SK-N-SH (cell line): ENCODE measurements around the gene KCNE2. TPM values are rescaled to one million over a fixed set of nuclear protein-coding genes. Genes with fewer than 3 reads are reported as not detected.

Experiments
- CTCF ChIA-PET: fragments of 300-600, 350-600 bp; formaldehyde crosslinking; extraction: SDS; loops from one replicate; lab custom pipeline; 2021; lab: Yijun Ruan, JAX
- POLR2A ChIA-PET: fragments of 350-600 bp; sonication (Branson Sonifier 250); formaldehyde crosslinking; extraction: SDS; loops from one replicate; lab custom pipeline; 2020; ENCODE audit warnings: antibody characterized with exemption, inconsistent platforms; lab: Yijun Ruan, JAX
- DNase-seq: peaks from one replicate; pipeline ENCODE4 v3.0.0; 2012
- H2AFZ ChIP-seq: fragments of 200-600 bp; sonication (generic); 2 replicates; pipeline ENCODE4 v1.8.1; 2016; ENCODE audit warnings: antibody characterized with exemption, mild to moderate bottlenecking, low read depth
- H3F3A ChIP-seq: fragments of 200-600 bp; sonication (generic); replicated peaks from 2 replicates; pipeline ENCODE3; 2016; ENCODE audit warnings: antibody characterized with exemption, mild to moderate bottlenecking; ENCODE audit not compliant: insufficient read depth
- H3K27ac ChIP-seq, 2 experiments: fragments of 200-500 bp in 1 of 2; fragments of 200-600 bp in 1 of 2; sonication (Bioruptor generic) in 1 of 2; sonication (generic), shearing (Covaris generic) in 1 of 2; 2 replicates each; pipeline versions ENCODE4 v1.5.1 to v1.6.1; 2014 to 2016; ENCODE audit warnings: low read depth in 2 of 2, inconsistent platforms in 1 of 2, low read length in 1 of 2, mild to moderate bottlenecking in 1 of 2, mixed read lengths in 1 of 2
- H3K27me3 ChIP-seq: fragments of 200-600 bp; sonication (generic), shearing (Covaris generic); 2 replicates; pipeline ENCODE4 v1.6.1; 2016; ENCODE audit warnings: mixed run types; ENCODE audit not compliant: insufficient read depth
- H3K36me3 ChIP-seq, 2 experiments: fragments of 200-500 bp in 1 of 2; fragments of 200-600 bp in 1 of 2; sonication (Bioruptor generic) in 1 of 2; sonication (generic) in 1 of 2; replicated peaks in 1 of 2; 2 replicates each; pipeline versions ENCODE3 to v1.5.1; 2014 to 2016; ENCODE audit warnings: low read length in 1 of 2, mild to moderate bottlenecking in 1 of 2; ENCODE audit not compliant: insufficient read depth in 2 of 2, control insufficient read depth in 1 of 2
- H3K4me1 ChIP-seq, 2 experiments: fragments of 200-500 bp in 1 of 2; fragments of 200-600 bp in 1 of 2; sonication (Bioruptor generic) in 1 of 2; sonication (generic), shearing (Covaris generic) in 1 of 2; 2 replicates each; pipeline versions ENCODE4 v1.5.1 to v1.6.1; 2014 to 2016; ENCODE audit warnings: low read depth in 1 of 2, low read length in 1 of 2, mixed run types in 1 of 2; ENCODE audit not compliant: insufficient read depth in 2 of 2, control insufficient read depth in 1 of 2
- H3K4me2 ChIP-seq: fragments of 200-600 bp; sonication (generic), shearing (Covaris generic); 2 replicates; pipeline ENCODE4 v1.6.1; 2017; ENCODE audit warnings: mixed run types
- H3K4me3 ChIP-seq, 2 experiments: fragments of 200-500 bp in 1 of 2; fragments of 200-600 bp in 1 of 2; sonication (Bioruptor generic) in 1 of 2; sonication (generic), shearing (Covaris generic) in 1 of 2; 2 replicates each; pipeline versions ENCODE4 v1.5.1 to v1.8.1; 2014 to 2016; ENCODE audit warnings: low read depth in 2 of 2, inconsistent platforms in 1 of 2, low read length in 1 of 2, mild to moderate bottlenecking in 1 of 2, mixed read lengths in 1 of 2, moderate library complexity in 1 of 2
- H3K79me2 ChIP-seq: fragments of 200-600 bp; sonication (generic); 2 replicates; pipeline ENCODE4 v1.8.1; 2017; ENCODE audit warnings: mild to moderate bottlenecking; ENCODE audit not compliant: insufficient read depth
- H3K9ac ChIP-seq: fragments of 200-600 bp; sonication (generic); 2 replicates; pipeline ENCODE4 v1.6.1; 2017; ENCODE audit warnings: mixed run types
- H3K9me2 ChIP-seq: fragments of 200-600 bp; sonication (generic); 2 replicates; pipeline ENCODE4 v1.6.1; 2017; ENCODE audit warnings: mixed run types
- H3K9me3 ChIP-seq: fragments of 200-600 bp; sonication (generic); 2 replicates; pipeline ENCODE4 v1.6.1; 2017; ENCODE audit warnings: mixed run types, mild to moderate bottlenecking, moderate library complexity
- H4K20me1 ChIP-seq: fragments of 200-600 bp; sonication (generic); 2 replicates; pipeline ENCODE4 v1.6.1; 2017; ENCODE audit warnings: mild to moderate bottlenecking, mixed run types; ENCODE audit not compliant: insufficient read depth
- CHD2 ChIP-seq: fragments of 150-350 bp; IDR thresholded peaks from 2 replicates; pipeline ENCODE4 v1.6.1; 2018; ENCODE audit warnings: low read length; ENCODE audit not compliant: partially characterized antibody
- ELF1 ChIP-seq: IDR thresholded peaks from 2 replicates; pipeline ENCODE4 v1.4.0; 2012
- EZH2phosphoT487 ChIP-seq: fragments of 200-600 bp; sonication (generic); IDR thresholded peaks from 2 replicates; pipeline ENCODE4 v1.6.1; 2017; ENCODE audit warnings: low read depth, mixed run types, mild to moderate bottlenecking, antibody characterized with exemption, moderate library complexity, borderline replicate concordance
- FOSL2 ChIP-seq: IDR thresholded peaks from 2 replicates; pipeline ENCODE4 v1.4.0; 2012; ENCODE audit warnings: low read depth, mild to moderate bottlenecking, moderate library complexity, borderline replicate concordance
- FOXJ3 ChIP-seq: sonication (generic); formaldehyde crosslinking; IDR thresholded peaks from 2 replicates; pipeline ENCODE4 v1.5.1; 2020; ENCODE audit warnings: mild to moderate bottlenecking, missing genetic modification reagents
- FOXM1 ChIP-seq: IDR thresholded peaks from 2 replicates; pipeline ENCODE4 v1.4.0; 2012; ENCODE audit warnings: low read depth, mild to moderate bottlenecking
- GABPA ChIP-seq: IDR thresholded peaks from 2 replicates; pipeline ENCODE4 v1.4.0; 2012; ENCODE audit warnings: low read depth, mild to moderate bottlenecking
- IRF3 ChIP-seq: fragments of 150-350 bp; IDR thresholded peaks from 2 replicates; pipeline ENCODE4 v1.6.1; 2016; ENCODE audit warnings: mild to moderate bottlenecking, low read depth, low read length
- JUND ChIP-seq: IDR thresholded peaks from 2 replicates; pipeline ENCODE4 v1.4.0; 2012
- MEF2A ChIP-seq: IDR thresholded peaks from 2 replicates; pipeline ENCODE4 v1.4.0; 2012; ENCODE audit warnings: low read depth, borderline replicate concordance
- MXI1 ChIP-seq: IDR thresholded peaks from 2 replicates; pipeline ENCODE4 v1.6.1; 2012; ENCODE audit warnings: mild to moderate bottlenecking, low read depth, low read length, improper control_type of control experiment
- NRF1 ChIP-seq: IDR thresholded peaks from 2 replicates; pipeline ENCODE4 v1.6.1; 2012; ENCODE audit warnings: low read depth, mild to moderate bottlenecking, low read length
- PBX3 ChIP-seq: IDR thresholded peaks from 2 replicates; pipeline ENCODE4; 2012
- POLR2AphosphoS5 ChIP-seq: IDR thresholded peaks from 2 replicates; pipeline ENCODE4 v1.6.1; 2012; ENCODE audit warnings: low read depth, low read length
- RAD21 ChIP-seq: IDR thresholded peaks from 2 replicates; pipeline ENCODE4 v1.6.1; 2012; ENCODE audit warnings: mild to moderate bottlenecking, low read length
- RFX5 ChIP-seq: IDR thresholded peaks from 2 replicates; pipeline ENCODE4 v1.6.1; 2012; ENCODE audit warnings: mild to moderate bottlenecking, improper control_type of control experiment, low read length
- RXRA ChIP-seq: IDR thresholded peaks from 2 replicates; pipeline ENCODE4 v1.4.0; 2012; ENCODE audit warnings: low read depth, mild to moderate bottlenecking, borderline replicate concordance
- SMC3 ChIP-seq: IDR thresholded peaks from 2 replicates; pipeline ENCODE4 v1.6.1; 2012; ENCODE audit warnings: low read depth, low read length, improper control_type of control experiment
- TAF1 ChIP-seq: IDR thresholded peaks from 2 replicates; pipeline ENCODE4 v1.6.1; 2012; ENCODE audit warnings: low read depth, mild to moderate bottlenecking, low read length, moderate library complexity, borderline replicate concordance
- TCF12 ChIP-seq: IDR thresholded peaks from 2 replicates; pipeline ENCODE4 v1.4.0; 2012
- TEAD4 ChIP-seq: IDR thresholded peaks from 2 replicates; pipeline ENCODE4 v1.4.0; 2012; ENCODE audit warnings: mild to moderate bottlenecking, borderline replicate concordance; ENCODE audit not compliant: insufficient read depth
- USF1 ChIP-seq: IDR thresholded peaks from 2 replicates; pipeline ENCODE4 v1.4.0; 2012; ENCODE audit warnings: low read depth, borderline replicate concordance
- YY1 ChIP-seq: IDR thresholded peaks from 2 replicates; pipeline ENCODE4 v1.4.0; 2012; ENCODE audit warnings: low read depth, mild to moderate bottlenecking
- WGBS: methylation state at CpG from one replicate; pipeline ENCODE4 v1.1.6; 2017; ENCODE audit warnings: low lambda C conversion rate; 5-methylcytosine and 5-hydroxymethylcytosine counted together
- polyA plus RNA-seq, 3 experiments: library from polyadenylated mRNA; depleted of rRNA; stranded (reverse); fragments of >200 nt; gene quantifications; 2 replicates each; pipeline ENCODE4 v1.2.3, GENCODE V29; 2012
- TF ChIP-seq, protein P1 (sequence below): fragments of 200-600 bp; sonication (generic); IDR thresholded peaks from 2 replicates; pipeline ENCODE4 v1.6.1; 2017; ENCODE audit warnings: antibody characterized with exemption, mild to moderate bottlenecking, moderate library complexity
- TF ChIP-seq, protein P2 (sequence below): IDR thresholded peaks from 2 replicates; pipeline ENCODE4 v1.4.0; 2012; ENCODE audit warnings: low read depth, borderline replicate concordance

Gene KCNE2
- polyA plus RNA-seq, 1 of the 3 experiments (the other 2 are of a cell fraction), result 0.05 TPM

DNA sequence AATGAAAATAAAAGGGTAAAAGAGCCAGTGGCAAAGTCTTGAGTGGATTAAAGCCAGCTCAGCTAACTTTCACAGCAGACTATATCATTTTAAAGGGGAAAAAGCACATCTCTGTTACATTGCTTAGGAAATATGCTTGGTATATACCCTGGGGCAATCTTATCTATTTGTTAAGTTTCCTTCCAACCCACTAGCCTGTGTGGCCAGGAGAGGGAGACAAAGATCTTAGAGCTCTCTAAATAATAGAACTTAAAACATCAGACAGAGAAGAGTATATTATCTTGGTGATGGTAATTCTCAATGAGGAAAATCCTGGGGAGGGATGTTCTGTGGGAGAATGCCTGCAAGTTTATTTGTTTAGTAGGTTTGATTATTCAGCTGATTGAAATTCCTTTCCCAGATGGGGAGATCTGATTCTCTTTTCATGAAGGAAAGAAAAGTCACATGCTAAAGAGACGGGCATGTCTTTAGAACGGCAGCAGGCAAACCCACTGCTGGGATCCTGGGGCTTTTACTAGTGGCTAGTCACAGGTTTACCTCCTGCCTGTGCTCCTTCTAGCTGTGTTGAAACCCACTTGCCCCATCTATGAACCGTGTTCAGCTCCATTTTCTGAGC lies 3.6 kb downstream of the KCNE2 start (continued):
- no peak for TF ChIP-seq FOSL2
- no peak for TF ChIP-seq GABPA
- TF ChIP-seq USF1, result no peak
- TF ChIP-seq EZH2phosphoT487, result no peak
- TF ChIP-seq RAD21, result peak; percentile 55
- TF ChIP-seq IRF3, result no peak
- no peak for TF ChIP-seq MEF2A
- no peak for TF ChIP-seq RXRA
- no peak for TF ChIP-seq ELF1
- TF ChIP-seq YY1, result no peak
- TF ChIP-seq TAF1, result no peak
- TF ChIP-seq MXI1, result no peak
- TF ChIP-seq TCF12, result no peak
- TF ChIP-seq PBX3, result no peak

- CTCF ChIA-PET, result no interaction called here
- H3K27me3 ChIP-seq, result no peaks in the 10 kb centered on the region; the same call in 1 of the 2 replicates
- H3K27ac ChIP-seq, result no peak overlapping the region
- no peaks in the 10 kb centered on the region for H4K20me1 ChIP-seq
- no peak overlapping the region for H2AFZ ChIP-seq
- 13% methylated on average over 1 of the region's 1 CpG for WGBS
- H3K9me2 ChIP-seq, result no peaks in the 10 kb centered on the region
- H3K9me3 ChIP-seq, result no peaks in the 10 kb centered on the region
- no peak overlapping the region for H3K4me3 ChIP-seq
- no peaks in the 10 kb centered on the region for H3K36me3 ChIP-seq
- H3F3A ChIP-seq, result no peaks in the 10 kb centered on the region
- H3K4me1 ChIP-seq, result no peaks in the 10 kb centered on the region
- TF ChIP-seq ELF1 (no peak), IRF3 (no peak), SMC3 (no peak), USF1 (no peak), RFX5 (no peak), TEAD4 (no peak), POLR2AphosphoS5 (no peak), FOXJ3 (CRISPR knock-in tag) (no peak), CHD2 (no peak), FOXM1 (no peak), JUND (no peak), NRF1 (no peak), RAD21 (no peak)
- TF ChIP-seq, protein P1, sequence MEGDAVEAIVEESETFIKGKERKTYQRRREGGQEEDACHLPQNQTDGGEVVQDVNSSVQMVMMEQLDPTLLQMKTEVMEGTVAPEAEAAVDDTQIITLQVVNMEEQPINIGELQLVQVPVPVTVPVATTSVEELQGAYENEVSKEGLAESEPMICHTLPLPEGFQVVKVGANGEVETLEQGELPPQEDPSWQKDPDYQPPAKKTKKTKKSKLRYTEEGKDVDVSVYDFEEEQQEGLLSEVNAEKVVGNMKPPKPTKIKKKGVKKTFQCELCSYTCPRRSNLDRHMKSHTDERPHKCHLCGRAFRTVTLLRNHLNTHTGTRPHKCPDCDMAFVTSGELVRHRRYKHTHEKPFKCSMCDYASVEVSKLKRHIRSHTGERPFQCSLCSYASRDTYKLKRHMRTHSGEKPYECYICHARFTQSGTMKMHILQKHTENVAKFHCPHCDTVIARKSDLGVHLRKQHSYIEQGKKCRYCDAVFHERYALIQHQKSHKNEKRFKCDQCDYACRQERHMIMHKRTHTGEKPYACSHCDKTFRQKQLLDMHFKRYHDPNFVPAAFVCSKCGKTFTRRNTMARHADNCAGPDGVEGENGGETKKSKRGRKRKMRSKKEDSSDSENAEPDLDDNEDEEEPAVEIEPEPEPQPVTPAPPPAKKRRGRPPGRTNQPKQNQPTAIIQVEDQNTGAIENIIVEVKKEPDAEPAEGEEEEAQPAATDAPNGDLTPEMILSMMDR, result no peak
- TF ChIP-seq, protein P2, sequence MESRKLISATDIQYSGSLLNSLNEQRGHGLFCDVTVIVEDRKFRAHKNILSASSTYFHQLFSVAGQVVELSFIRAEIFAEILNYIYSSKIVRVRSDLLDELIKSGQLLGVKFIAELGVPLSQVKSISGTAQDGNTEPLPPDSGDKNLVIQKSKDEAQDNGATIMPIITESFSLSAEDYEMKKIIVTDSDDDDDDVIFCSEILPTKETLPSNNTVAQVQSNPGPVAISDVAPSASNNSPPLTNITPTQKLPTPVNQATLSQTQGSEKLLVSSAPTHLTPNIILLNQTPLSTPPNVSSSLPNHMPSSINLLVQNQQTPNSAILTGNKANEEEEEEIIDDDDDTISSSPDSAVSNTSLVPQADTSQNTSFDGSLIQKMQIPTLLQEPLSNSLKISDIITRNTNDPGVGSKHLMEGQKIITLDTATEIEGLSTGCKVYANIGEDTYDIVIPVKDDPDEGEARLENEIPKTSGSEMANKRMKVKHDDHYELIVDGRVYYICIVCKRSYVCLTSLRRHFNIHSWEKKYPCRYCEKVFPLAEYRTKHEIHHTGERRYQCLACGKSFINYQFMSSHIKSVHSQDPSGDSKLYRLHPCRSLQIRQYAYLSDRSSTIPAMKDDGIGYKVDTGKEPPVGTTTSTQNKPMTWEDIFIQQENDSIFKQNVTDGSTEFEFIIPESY, result no peak
- no peak overlapping the region for H3K9ac ChIP-seq
- no peak overlapping the region for H3K4me2 ChIP-seq
- H3K79me2 ChIP-seq, result no peaks in the 10 kb centered on the region
- DNase-seq, result no peak
- POLR2A ChIA-PET, result no interaction called here
Measured at GRCh38 chr21:34369741-34370140, 5.9 kb downstream of the KCNE2 start.
